Stimulated activated CD4-positive, alpha-beta T cell treated with anti-CD3 and anti-CD28 coated beads, Interleukin-2, amount 100 ng/mL, for 24 hours (primary cell): Measurements from ENCODE around the gene PFKFB3.
"Not testable (repeated sequence)": the region's sequence is repeated elsewhere in the genome, so short reads cannot be mapped to it uniquely, and the experiment has no call there.

ENCODE experiments used
- DNase-seq, 2 donors: peaks; one replicate each; pipeline ENCODE4 v3.0.0-alpha.2; 2020

Gene PFKFB3

DNA sequence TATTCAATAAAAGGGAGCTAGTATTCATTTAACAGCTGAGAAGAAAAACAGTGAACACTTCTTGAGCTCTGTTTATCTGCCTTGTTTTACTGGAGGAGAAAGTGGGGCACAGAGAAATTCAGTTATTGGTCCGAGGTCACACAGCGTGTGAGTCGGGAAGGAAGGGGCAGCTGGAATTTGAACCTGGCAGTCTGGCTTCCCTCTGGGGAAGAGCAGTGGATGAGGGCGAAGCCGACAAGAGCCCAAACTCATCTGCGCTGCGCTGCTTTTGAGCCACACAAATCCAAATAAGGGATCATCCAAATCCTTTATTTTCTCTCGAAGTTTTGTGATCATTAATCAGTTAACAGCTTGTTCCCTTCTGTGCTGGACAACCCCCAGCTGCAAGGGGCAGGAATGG, 23.7 kb upstream of the PFKFB3 start:
- no peak for DNase-seq

GRCh38 chr10:6180480-6181110, 22.1 kb upstream of the PFKFB3 start:
- DNase-seq = no peak

- no peak for DNase-seq
These were observed 21.5 kb upstream of the PFKFB3 start for GRCh38 chr10:6181249-6181648.

GRCh38 chr10:6182454-6183098, 20.2 kb upstream of the PFKFB3 start:
- no peak for DNase-seq

DNA sequence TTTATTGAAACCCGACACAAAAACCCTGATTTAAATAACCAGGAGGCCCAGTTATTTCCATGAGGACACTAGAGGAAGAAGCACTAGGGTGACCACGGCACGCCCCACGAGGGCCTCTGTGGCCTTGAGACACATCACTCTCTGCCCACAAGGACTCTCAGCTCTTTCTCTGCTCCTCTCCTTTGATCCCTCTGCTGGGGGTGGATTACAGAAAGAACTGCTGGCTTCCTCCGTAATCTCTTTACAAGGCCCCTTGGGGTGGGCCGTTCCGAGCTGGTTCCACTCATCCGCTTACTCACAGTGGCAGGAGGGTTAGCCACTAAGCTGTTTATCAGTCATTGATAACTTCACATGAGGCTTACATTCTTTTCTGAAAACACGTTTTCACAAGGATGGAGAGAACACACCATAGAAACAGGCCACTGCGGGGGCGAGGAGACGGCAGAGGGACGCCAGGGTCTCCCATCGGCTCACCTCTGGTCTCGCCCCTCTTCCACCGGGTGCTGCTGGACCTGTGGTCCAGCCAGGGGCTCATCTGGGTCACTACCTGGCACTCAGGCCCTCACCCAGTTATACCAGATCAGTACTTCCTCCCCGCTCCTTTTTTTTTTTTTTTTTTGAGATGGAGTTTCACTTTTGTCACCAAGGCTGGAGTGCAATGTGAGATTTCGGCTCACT, 17.6 kb upstream of the PFKFB3 start:
- DNase-seq = no peak

GRCh38 chr10:6186894-6187256, 15.9 kb upstream of the PFKFB3 start:
- no peak for DNase-seq

GRCh38 chr10:6187278-6187677, 15.5 kb upstream of the PFKFB3 start:
- DNase-seq = no peak

DNA sequence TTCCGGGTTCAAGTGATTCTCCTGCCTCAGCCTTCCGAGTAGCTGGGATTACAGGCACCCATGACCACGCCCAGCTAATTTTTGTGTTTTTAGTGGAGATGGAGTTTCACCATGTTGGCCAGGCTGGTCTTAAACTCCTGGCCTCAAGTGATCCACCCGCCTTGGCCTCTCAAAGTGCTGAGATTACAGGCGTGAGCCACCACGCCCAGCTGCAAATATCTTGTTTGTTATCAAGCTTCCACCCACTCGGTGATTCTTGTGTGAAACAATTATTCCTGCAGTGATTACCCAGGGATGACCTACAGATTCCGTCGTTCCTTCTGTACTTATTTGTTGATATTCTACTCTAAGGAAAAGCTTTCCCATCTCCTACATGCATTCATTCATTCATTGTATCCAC, 12.7 kb upstream of the PFKFB3 start:
- not testable (repeated sequence) for DNase-seq

DNA sequence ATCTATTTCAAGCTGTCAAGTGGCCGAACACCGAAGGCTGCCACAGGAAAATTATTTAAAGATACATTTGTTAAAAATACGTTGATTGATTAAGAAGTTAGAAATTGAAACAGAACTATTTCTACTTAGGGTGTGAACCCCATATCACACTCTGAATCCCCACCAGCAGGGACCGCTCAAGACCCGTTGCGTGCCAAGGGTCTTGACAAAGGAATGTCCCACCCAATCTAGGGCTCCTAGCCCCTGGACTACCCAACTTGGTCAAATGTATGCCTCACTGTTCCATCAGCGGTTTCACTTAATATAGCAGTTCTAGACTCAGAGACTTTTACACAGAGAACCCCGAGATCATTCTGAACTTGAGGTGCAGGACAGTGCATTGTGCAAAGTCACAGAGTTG, 11.6 kb upstream of the PFKFB3 start:
- DNase-seq = no peak

GRCh38 chr10:6191569-6191968, 11.2 kb upstream of the PFKFB3 start:
- DNase-seq = no peak

- DNase-seq = not testable (repeated sequence)
These were observed 9.4 kb upstream of the PFKFB3 start for GRCh38 chr10:6193342-6193741.

- no peak for DNase-seq
These were observed 8.4 kb upstream of the PFKFB3 start for GRCh38 chr10:6194311-6194710.

DNA sequence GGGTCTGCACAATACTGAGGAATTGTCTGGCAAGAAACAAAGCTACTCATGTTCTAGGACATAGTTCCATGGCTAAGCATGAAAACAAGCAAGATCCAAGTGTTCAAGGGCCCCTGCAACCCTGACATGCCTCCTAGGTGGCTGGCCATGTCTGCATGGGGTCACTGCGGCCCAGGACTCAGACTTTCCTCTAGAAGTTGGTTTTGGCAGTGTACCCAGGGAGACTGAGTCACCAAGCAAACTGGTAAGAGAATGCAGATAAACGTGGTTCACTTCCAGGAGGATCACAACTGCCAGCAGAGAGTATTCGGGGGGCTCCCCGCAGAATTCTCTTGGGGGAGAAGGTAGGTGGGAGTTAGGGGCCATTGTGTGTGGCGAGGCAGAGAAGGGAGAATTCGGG, 7.4 kb upstream of the PFKFB3 start:
- no peak for DNase-seq

GRCh38 chr10:6195846-6196245, 6.9 kb upstream of the PFKFB3 start:
- DNase-seq = no peak

DNA sequence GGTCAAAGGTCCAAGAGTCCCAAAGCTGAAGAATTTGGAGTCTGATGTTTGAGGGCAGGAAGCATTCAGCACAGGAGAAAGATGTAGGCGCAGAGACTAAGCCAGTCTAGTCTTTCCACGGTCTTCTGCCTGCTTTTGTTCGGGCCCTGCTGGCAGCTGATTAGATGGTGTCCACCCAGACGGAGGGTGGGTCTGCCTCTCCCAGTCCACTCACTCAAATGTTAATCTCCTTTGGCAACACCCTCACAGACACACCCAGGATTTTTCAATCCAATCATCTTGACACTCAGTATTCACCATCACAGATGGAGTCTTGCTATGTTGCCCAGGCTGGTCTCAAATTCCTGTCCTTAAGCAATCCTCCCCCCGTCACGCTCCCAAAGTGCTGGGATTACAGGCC, 6.2 kb upstream of the PFKFB3 start:
- not testable (repeated sequence) for DNase-seq

DNA sequence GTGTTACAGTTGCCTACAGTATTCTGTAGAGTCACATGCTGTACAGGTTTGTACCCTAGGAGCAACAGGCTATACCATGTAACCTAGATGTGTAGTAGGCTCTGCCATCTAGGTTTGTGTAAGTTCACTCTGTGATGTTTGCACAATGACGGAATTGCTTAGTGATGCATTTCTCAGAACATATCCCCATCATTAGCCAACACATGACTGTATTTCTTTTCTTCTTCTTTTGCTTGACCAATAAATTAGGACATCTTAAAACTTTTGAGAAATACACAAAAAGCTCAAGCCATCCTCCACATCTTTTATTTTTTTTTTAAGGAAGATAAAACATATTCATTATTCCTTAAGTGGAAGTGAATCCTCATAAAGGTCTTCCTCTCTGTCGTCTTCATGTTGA, 5.4 kb upstream of the PFKFB3 start:
- no peak for DNase-seq

DNA sequence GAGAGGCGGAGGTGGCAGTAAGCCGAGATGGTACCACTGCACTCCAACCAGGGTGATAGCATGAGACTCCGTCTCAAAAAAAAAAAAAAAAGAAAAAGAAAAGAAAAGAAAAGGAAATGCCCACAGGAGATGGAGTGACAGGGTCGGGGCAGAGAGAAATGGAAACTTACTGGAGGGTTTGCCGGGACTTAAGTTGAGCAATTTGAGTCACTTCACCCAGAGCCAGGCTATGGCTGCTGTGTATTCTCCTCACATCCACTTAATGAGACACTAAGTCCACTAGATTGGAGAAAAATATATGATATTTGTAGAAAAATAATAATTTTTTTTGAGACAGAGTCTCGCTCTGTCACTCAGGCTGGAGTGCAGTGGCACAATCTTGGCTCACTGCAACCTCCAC, 4.6 kb upstream of the PFKFB3 start:
- DNase-seq = no peak

- no peak for DNase-seq
These were observed 3.5 kb upstream of the PFKFB3 start for GRCh38 chr10:6199131-6199733.

- no peak for DNase-seq
These were observed 2.3 kb upstream of the PFKFB3 start for GRCh38 chr10:6200440-6200733.

GRCh38 chr10:6200734-6201515, 1.8 kb upstream of the PFKFB3 start:
- peak; percentile 47 to 52 for DNase-seq

DNA sequence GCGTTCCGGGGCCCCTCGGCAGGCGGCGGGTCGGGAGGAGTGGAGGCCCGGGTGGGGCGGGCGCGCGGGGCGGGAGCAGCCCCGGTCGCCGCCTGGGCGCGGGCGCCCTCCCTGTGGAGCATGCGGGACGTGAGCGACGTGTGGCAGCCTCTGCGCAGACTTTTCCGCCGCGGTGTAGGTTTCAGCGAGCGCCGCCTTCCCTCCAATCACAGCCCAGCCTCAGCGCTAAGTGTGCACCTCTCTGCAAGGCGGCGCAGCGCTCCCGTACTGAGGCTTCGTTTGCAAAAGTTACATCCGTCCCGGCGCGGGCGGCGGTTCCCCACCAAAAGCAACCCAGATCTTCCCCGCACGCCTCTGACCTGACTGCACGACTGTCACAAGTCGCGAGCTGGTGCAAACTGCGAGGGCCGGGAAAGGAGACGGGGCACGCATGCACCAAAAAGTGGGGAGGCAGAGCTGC, 1.2 kb upstream of the PFKFB3 start:
- peak; percentile 80 to 92 for DNase-seq

DNA sequence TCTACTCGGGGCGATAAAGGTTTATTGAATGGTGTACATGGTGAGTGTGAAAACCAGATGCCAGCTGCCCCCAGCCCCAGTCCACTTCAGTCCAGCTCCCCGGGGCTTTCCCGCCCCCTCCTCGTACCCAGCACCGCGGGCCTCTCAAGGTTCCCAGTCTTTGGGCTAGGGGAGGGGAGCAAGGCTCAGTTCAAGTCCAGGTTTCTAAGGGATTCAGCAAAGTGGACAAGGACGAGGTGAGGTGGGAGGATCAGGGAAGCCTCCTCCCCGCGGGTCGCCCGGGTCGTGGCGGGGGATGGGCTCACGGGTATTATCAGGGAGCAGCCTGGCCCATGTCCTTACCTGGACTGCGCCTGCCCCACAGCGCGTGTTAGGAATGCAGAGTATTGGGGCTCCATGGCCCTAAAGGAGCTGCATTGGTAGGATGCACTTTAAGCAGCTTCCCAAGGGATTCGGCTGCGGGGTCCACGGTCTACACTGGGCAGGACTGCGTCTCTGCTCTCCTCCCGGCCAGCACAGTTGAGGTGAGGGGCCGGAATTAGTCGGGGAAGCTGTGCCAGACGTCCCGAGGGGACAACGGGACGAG, 541 bp upstream of the PFKFB3 start:
- peak in 1 of 2 donors; percentile 34 for DNase-seq
